ENCODE measurements around the gene PRM2.

The PRM2 gene

DNA sequence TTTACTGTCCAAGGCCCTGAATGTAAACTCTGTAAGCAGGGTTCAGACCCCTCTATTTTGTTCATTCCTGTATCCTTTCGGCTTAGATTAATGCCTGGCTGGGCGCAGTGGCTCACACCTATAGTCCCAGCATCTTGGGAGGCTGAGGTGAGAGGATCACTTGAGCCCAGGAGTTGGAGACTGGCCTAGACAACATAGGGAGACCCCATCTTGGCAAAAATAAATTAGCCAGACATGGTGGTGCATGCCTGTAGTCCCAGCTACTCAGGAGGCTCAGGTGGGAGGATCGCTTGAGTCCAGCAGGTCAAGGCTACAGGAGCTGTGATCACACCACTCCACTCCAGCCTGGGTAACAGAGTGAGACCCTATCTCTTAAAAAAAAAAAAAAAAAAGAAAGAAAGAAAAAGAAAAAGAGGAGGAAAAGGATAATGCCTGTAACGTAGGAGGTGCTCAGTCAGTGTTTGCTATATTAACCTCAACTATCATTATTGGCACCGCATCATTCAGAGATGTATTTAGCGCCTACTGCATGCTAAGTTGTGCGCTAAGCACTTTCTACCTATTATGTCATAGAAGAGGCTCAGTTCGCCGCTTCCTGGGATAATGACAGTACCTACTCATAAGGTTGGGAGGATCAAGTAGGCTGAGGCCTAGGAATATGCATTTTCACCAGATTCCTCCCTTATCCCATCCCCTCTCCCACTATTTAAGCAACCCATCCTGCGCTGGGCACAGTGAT is 25.3 kb downstream of the PRM2 start:
- H3K79me2 ChIP-seq, result no peaks in the 10 kb centered on the region

DNA sequence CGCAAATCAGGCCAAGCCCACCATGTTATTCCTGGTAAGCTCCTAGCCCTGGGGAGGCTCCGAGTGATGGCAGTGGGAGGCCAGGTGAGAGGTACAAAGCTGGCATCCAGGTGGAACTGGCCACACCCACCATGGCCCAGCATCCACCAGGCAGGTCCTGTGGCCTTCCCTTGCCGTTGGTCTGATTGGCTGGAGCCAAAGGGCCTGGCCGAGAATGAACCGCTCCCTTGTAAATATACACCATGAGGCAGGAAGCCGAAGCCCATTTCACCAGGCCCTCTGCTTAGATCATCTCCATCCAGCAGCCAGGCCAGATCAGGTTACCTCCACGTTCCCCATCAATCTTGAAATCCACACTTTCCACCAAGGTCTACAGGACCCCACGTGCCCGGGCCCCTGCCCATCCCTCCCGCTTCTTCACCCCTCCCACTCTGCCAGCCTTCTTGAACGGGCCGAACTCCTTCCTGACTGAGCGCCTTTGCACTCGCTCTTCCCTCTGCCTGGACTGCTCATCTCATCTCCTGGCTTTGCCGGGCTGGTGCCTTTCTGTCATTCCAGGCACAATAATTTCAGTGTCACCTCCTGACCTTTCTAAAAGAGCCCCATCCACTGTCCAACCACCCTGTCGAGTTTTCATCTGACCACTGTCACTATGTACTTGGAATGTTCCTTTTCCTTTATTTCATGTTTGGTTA is 26.0 kb downstream of the PRM2 start:
- H3K27me3 ChIP-seq (ENCODE audit: control insufficient read depth, insufficient read depth, low read length), result no peaks in the 10 kb centered on the region
- no peaks in the 10 kb centered on the region for H3K4me1 ChIP-seq
- TF ChIP-seq CTCF (IDR thresholded peaks at IDR 0.05), result no peak
- H3K36me3 ChIP-seq (ENCODE audit: control insufficient read depth, insufficient read depth, low read length), result no peaks in the 10 kb centered on the region
- H3K79me2 ChIP-seq, result no peaks in the 10 kb centered on the region
- no peak overlapping the region for H3K4me3 ChIP-seq (ENCODE audit: low read depth, low read length)
- H3K9me3 ChIP-seq (ENCODE audit: control insufficient read depth, low read length), result no peaks in the 10 kb centered on the region
- no peak overlapping the region for H3K4me2 ChIP-seq (ENCODE audit: low read length)
- no peak overlapping the region for H3K27ac ChIP-seq
- no peak overlapping the region for H2AFZ ChIP-seq
- no peak overlapping the region for H3K9ac ChIP-seq

More for the DNA sequence above, 25.3 kb downstream of the PRM2 start:
- Histone ChIP-seq H3K4me1 (no peaks in the 10 kb centered on the region), H2AFZ (no peak overlapping the region), H3K27me3 (ENCODE audit: control insufficient read depth, insufficient read depth, low read length) (no peaks in the 10 kb centered on the region), H3K4me3 (ENCODE audit: low read depth, low read length) (no peak overlapping the region), H3K9me3 (ENCODE audit: control insufficient read depth, low read length) (no peaks in the 10 kb centered on the region), H3K27ac (no peak overlapping the region), H3K36me3 (ENCODE audit: control insufficient read depth, insufficient read depth, low read length) (no peaks in the 10 kb centered on the region), H3K9ac (no peak overlapping the region), H3K4me2 (ENCODE audit: low read length) (no peak overlapping the region)
- no peak for TF ChIP-seq CTCF (IDR thresholded peaks at IDR 0.05)

- H3K27ac ChIP-seq, result no peak overlapping the region
- H3K9ac ChIP-seq, result no peak overlapping the region
- H3K9me3 ChIP-seq (ENCODE audit: control insufficient read depth, low read length), result no peaks in the 10 kb centered on the region
These were observed 26.8 kb downstream of the PRM2 start for GRCh38 chr16:11249233-11250061.

DNA sequence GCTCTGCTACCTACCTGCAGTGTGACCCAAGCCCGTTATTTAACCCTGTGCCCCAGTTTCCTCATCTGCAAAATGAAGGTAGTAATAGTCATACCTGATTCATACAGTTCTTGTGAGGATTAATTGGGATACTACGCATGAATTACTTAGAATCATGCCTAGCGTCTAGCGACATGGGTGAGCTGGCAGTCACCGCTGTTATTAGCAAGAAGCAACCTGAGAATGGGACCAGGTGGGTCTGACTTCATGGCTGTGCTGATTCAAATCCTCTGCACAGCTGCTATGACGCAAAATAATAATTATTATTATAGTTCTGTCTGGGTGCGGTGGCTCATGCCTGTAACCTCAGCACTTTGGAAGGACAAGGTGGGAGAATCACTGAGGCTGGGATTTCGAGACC is 28.1 kb downstream of the PRM2 start:
- no peak for TF ChIP-seq CTCF (IDR thresholded peaks at IDR 0.05)
- Histone ChIP-seq H3K4me2 (ENCODE audit: low read length) (no peak overlapping the region), H3K9ac (no peak overlapping the region), H2AFZ (no peak overlapping the region), H3K4me3 (ENCODE audit: low read depth, low read length) (no peak overlapping the region), H3K79me2 (no peaks in the 10 kb centered on the region), H3K27me3 (ENCODE audit: control insufficient read depth, insufficient read depth, low read length) (no peaks in the 10 kb centered on the region), H3K27ac (no peak overlapping the region), H3K9me3 (ENCODE audit: control insufficient read depth, low read length) (no peaks in the 10 kb centered on the region), H3K4me1 (no peaks in the 10 kb centered on the region), H3K36me3 (ENCODE audit: control insufficient read depth, insufficient read depth, low read length) (no peaks in the 10 kb centered on the region)

More at GRCh38 chr16:11249233-11250061, 26.8 kb downstream of the PRM2 start:
- Histone ChIP-seq H3K36me3 (ENCODE audit: control insufficient read depth, insufficient read depth, low read length) (no peaks in the 10 kb centered on the region), H2AFZ (peak overlapping the region; percentile 56), H3K79me2 (no peaks in the 10 kb centered on the region), H3K27me3 (ENCODE audit: control insufficient read depth, insufficient read depth, low read length) (no peaks in the 10 kb centered on the region), H3K4me3 (ENCODE audit: low read depth, low read length) (no peak overlapping the region), H3K4me2 (ENCODE audit: low read length) (no peak overlapping the region), H3K4me1 (no peaks in the 10 kb centered on the region)
- no peak for TF ChIP-seq CTCF (IDR thresholded peaks at IDR 0.05)
